A673 (cell line): Measurements from ENCODE around the gene MAP4K5.

ENCODE experiments used
- CTCF ChIP-seq: fragments of 300-800, 200-600 bp; sonication (generic); conservative IDR thresholded peaks from 2 replicates; pipeline ENCODE4 v1.5.1; 2017; ENCODE audit warnings: low read depth, mild to moderate bottlenecking, antibody characterized with exemption, low read length, moderate library complexity, mixed read lengths
- EZH2 ChIP-seq: fragments of 200-600 bp; sonication (generic); IDR thresholded peaks from 2 replicates; pipeline ENCODE4 v1.6.1; 2017; ENCODE audit warnings: borderline replicate concordance, low read depth, mild to moderate bottlenecking, mixed read lengths, antibody characterized with exemption, low read length; ENCODE audit not compliant: poor library complexity, severe bottlenecking

- no peak for TF ChIP-seq CTCF
- TF ChIP-seq EZH2 = no peak
These were observed 30.5 kb upstream of the MAP4K5 start for GRCh38 chr14:50562841-50563240.
